Measurements from ENCODE around the gene REV1. TPM values are rescaled to one million over a fixed set of nuclear protein-coding genes. Genes with fewer than 3 reads are reported as not detected.

The REV1 gene
- total and polyA plus RNA-seq, 2 of the 13 experiments (the other 11 are each of a cell fraction or from before 2014, with no cell fraction given), result 49.1 to 71.8 TPM

- TF ChIP-seq AHDC1 (CRISPR knock-in tag; IDR thresholded peaks at IDR 0.05; ENCODE audit: borderline replicate concordance), result no peak
- no peak for TF ChIP-seq NFAT5 (CRISPR knock-in tag; IDR thresholded peaks at IDR 0.05)
- no peak for TF ChIP-seq PITX1 (CRISPR knock-in tag; IDR thresholded peaks at IDR 0.05)
- TF ChIP-seq RFX3 (CRISPR knock-in tag; IDR thresholded peaks at IDR 0.05), result no peak
- no peak for TF ChIP-seq KLF9 (CRISPR knock-in tag; IDR thresholded peaks at IDR 0.05; ENCODE audit: low read depth)
- no peak for TF ChIP-seq PAXIP1 (CRISPR knock-in tag; conservative IDR thresholded peaks at IDR 0.05)
- TF ChIP-seq NR0B2 (CRISPR knock-in tag; IDR thresholded peaks at IDR 0.05), result peak; percentile 77
- no peak for TF ChIP-seq RFX1 (IDR thresholded peaks at IDR 0.05)
- TF ChIP-seq ZNF724P (CRISPR knock-in tag; IDR thresholded peaks at IDR 0.05; ENCODE audit: borderline replicate concordance), result peak; percentile 24; the same call in 1 of the 2 replicates
- TF ChIP-seq PTBP1 (IDR thresholded peaks at IDR 0.05; ENCODE audit: low read depth, low read length, poor library complexity, severe bottlenecking), result no peak
- TF ChIP-seq ZNF329 (CRISPR knock-in tag; IDR thresholded peaks at IDR 0.05; ENCODE audit: low read depth), result peak; percentile 16; the same call in 1 of the 2 replicates
- peak; percentile 2; the same call in 1 of the 2 replicates for TF ChIP-seq RAD21 (CRISPR knock-in tag; IDR thresholded peaks at IDR 0.05)
Measured at GRCh38 chr2:99489063-99489760, 605 bp downstream of the REV1 start (continued).
